Measurements from ENCODE around the gene TESPA1.

DNA sequence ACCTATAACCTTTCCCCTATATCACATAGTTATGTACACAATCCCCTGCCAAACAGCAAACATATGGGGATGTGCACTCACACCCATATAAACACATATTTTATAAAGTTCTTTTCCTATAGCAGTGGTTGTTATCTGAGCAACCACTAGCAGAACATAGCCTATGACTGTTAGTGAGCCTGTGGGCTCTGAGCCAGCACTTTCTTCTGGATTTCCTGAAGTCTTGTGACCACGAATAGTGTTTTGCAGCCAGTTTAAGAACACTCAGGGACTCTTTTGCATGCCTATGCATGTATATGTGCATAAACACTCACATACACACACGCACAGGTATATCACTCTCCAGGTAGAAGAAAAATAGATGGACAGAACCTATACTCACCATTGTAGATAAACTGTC is 17.1 kb downstream of the TESPA1 start:
- TF ChIP-seq GATA2 (CRISPR knock-in tag; IDR thresholded peaks at IDR 0.05) (no peak), FOXM1 (IDR thresholded peaks at IDR 0.05; ENCODE audit: low read depth) (no peak), POLR2AphosphoS5 (IDR thresholded peaks at IDR 0.05; ENCODE audit: low read depth, low read length) (no peak), EZH2phosphoT487 (IDR thresholded peaks at IDR 0.05; ENCODE audit: borderline replicate concordance, low read depth) (no peak), ELF1 (IDR thresholded peaks at IDR 0.05) (no peak), FOSL2 (IDR thresholded peaks at IDR 0.05; ENCODE audit: borderline replicate concordance, low read depth) (no peak), YY1 (IDR thresholded peaks at IDR 0.05; ENCODE audit: low read depth) (no peak), SIN3A (IDR thresholded peaks at IDR 0.05; ENCODE audit: borderline replicate concordance, low read depth, low read length) (no peak), SMC3 (IDR thresholded peaks at IDR 0.05; ENCODE audit: low read depth, low read length) (no peak), TEAD4 (IDR thresholded peaks at IDR 0.05; ENCODE audit: borderline replicate concordance, insufficient read depth) (no peak), EP300 (IDR thresholded peaks at IDR 0.05; ENCODE audit: borderline replicate concordance in 1 of 2, low read depth in 1 of 2, low read length in 1 of 2) (no peak)
- TF ChIP-seq, protein P1, sequence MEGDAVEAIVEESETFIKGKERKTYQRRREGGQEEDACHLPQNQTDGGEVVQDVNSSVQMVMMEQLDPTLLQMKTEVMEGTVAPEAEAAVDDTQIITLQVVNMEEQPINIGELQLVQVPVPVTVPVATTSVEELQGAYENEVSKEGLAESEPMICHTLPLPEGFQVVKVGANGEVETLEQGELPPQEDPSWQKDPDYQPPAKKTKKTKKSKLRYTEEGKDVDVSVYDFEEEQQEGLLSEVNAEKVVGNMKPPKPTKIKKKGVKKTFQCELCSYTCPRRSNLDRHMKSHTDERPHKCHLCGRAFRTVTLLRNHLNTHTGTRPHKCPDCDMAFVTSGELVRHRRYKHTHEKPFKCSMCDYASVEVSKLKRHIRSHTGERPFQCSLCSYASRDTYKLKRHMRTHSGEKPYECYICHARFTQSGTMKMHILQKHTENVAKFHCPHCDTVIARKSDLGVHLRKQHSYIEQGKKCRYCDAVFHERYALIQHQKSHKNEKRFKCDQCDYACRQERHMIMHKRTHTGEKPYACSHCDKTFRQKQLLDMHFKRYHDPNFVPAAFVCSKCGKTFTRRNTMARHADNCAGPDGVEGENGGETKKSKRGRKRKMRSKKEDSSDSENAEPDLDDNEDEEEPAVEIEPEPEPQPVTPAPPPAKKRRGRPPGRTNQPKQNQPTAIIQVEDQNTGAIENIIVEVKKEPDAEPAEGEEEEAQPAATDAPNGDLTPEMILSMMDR (IDR thresholded peaks at IDR 0.05), result no peak
- TF ChIP-seq, protein P2, sequence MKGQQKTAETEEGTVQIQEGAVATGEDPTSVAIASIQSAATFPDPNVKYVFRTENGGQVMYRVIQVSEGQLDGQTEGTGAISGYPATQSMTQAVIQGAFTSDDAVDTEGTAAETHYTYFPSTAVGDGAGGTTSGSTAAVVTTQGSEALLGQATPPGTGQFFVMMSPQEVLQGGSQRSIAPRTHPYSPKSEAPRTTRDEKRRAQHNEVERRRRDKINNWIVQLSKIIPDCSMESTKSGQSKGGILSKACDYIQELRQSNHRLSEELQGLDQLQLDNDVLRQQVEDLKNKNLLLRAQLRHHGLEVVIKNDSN (IDR thresholded peaks at IDR 0.05; ENCODE audit: borderline replicate concordance, low read depth), result no peak
